ENCODE measurements around the gene NLE1. TPM values are rescaled to one million over a fixed set of nuclear protein-coding genes. Genes with fewer than 3 reads are reported as not detected.
A peak's percentile ranks its signal among the peaks of the same experiment; 100 is the strongest.
"Not testable (repeated sequence)": the region's sequence is repeated elsewhere in the genome, so short reads cannot be mapped to it uniquely, and the experiment has no call there.

The NLE1 gene
- total RNA-seq: 19.2 TPM

- DNase-seq (ENCODE audit: low spot score in 2 of 2) (peak; percentile 85 to 90), FAIRE-seq (no peak)
These were observed at the start of gene NLE1 for GRCh38 chr17:35141681-35142466. Gene NLE1 (minus strand): TSS chr17:35142303. CDS start chr17:35142275, 28 bp downstream.

DNA sequence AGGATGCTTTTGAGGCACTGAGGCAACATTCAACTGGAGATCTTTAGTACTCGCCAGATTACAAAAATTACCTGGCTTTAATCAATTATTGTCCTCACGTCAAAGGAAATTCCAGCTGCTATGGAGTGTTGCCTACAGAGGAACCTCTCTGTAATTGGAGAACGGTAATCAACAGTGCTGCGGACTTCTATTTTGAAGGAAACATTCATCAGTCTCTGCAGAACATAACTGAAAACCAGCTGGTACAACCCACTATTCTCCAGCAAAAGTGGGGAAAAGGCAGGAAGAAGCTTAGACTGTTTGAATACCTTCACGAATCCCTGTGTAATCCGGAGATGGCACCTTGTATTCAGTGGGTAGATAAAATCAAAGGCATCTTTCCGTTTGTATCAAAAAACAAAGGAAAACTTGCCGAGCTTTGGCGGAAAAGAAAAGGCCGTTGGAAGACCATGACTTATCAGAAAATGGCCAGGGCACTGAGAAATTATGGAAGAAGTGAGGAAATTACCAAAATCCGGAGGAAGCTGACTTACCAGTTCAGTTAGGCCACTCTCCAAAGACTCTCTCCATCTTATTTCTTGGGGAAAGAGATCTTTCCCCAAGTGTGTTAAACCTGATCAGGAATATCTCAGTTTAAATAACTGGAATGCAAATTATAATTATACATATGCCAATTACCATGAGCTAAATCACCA, 49.0 kb upstream of the NLE1 start:
- FAIRE-seq (no peak), DNase-seq (ENCODE audit: low spot score in 2 of 2) (no peak)

DNA sequence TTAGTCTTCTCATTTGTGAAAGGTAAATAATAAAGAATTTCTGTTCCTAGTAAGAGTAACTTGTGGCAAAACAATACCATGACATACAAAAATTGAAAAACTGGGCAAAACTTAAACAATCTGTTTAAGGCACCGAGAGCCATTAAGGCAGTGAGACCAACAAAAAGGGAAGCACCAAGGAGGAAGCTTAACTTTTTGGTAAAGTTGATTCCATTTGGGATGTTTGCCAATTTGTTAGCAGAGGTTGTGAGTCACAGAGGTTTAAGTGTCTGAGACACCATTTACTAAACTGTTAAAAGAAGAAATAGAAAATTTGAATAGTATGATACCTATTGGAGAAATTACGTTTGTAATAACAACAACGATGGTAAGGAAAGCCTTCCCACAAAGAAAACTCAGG, 47.2 kb upstream of the NLE1 start:
- FAIRE-seq (no peak), DNase-seq (ENCODE audit: low spot score in 2 of 2) (peak in 1 of 2 donors; percentile 23)

- FAIRE-seq (no peak), DNase-seq (ENCODE audit: low spot score in 2 of 2) (no peak)
These were observed 46.0 kb upstream of the NLE1 start for GRCh38 chr17:35188111-35188510.

DNA sequence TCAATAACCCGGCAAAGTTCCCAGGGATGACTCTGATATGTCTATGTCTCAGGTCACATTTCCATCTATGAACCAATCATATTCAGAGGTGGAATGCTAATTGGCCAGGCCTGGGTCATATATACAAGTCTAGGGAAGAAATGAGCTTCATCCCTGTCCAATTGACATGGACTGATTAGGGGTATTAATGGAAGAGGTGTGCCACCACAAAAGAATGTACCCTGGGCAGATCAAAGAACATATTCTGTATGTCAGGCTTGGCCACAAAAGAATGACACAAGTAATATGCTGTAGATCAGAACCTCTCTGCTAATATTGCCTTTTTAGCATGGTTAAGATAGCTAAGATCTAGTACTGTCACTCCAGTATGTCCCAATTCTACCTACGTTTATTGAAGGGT, 45.4 kb upstream of the NLE1 start:
- DNase-seq (ENCODE audit: low spot score in 2 of 2) (no peak), FAIRE-seq (no peak)

- no peak for DNase-seq (ENCODE audit: low spot score in 2 of 2)
- no peak for FAIRE-seq
These were observed 43.7 kb upstream of the NLE1 start for GRCh38 chr17:35185849-35186248.

DNA sequence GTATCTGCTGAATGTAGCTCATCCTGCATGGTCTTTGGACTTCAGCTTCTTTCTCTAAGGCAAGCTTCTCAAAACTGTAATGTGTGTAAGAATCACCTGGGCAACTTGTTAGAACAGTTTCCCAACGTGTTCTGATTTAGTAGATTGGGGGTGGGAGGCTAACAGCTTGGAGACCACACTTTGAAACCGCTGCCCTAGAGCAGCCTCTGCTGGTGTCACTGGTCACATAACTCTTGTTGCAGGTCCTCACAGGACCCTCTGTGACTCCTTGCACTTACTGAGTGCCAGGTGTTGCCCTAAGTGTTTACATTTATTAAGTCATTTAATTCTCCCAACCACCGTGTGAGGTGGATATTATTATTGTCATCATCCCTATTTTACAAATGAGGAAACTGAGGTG, 42.2 kb upstream of the NLE1 start:
- FAIRE-seq (no peak), DNase-seq (ENCODE audit: low spot score in 2 of 2) (no peak)

DNA sequence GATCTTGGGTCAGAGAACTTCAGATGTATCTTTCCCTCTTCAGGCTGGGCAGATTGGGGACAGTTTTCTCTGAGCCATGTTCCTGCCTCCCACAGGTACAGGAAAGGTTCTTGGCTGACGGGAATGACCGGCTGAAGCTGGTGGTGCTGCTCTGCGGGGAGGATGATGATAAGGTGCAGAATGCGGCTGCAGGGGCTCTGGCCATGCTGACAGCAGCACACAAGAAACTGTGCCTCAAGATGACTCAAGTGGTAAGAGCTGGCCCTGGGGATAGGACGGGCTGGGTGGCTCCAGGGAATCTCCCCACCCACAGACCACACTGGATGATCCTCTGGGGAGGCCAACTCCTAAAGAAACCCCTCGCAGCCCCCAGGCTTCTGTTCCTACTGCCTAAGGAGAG, 41.2 kb upstream of the NLE1 start:
- DNase-seq (ENCODE audit: low spot score in 2 of 2) (no peak), FAIRE-seq (no peak)

GRCh38 chr17:35179379-35179778, 37.3 kb upstream of the NLE1 start:
- not testable (repeated sequence) for DNase-seq (ENCODE audit: low spot score in 2 of 2)

GRCh38 chr17:35176897-35177296, 34.8 kb upstream of the NLE1 start:
- no peak for FAIRE-seq
- DNase-seq (ENCODE audit: low spot score in 2 of 2): no peak

More at GRCh38 chr17:35179379-35179778, 37.3 kb upstream of the NLE1 start:
- FAIRE-seq: not testable (repeated sequence)

DNA sequence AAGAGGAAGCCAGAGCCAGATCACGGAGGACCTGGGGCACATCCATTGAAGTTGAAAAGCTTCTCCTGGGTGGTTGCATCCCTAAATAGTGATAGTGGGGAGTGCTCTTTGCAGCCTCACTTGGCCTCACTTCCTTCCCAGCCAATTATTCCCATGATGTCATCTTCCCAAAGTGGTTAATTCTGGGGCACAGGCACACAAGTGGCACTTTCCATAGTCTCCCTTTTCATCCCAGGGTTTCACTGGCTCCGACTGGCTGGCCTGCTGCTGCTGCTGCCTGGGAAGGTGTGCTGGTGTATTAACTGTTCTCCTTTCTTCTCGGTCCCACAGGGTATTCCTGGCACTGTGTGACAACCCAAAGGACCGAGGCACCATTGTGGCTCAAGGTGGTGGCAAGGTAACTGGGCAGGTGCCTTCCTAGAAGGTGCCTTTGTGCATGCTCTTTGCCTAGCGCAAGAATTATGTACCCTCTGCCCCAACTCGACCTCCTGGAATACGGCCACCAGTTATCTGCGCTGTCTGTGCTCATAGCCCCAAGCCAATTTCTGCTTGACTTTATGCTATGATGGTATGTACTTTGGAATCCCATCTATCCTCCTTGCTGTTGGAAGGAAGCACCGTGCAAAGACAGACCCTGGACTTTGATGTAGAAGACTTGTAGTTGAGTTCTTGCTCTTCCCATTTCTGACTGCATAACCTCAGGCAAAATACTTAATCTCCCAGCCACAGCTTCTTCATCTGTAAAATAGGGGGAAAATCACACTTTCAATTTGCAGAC, 33.7 kb upstream of the NLE1 start:
- no peak for DNase-seq (ENCODE audit: low spot score in 2 of 2)
- no peak for FAIRE-seq

GRCh38 chr17:35174835-35175334, 32.8 kb upstream of the NLE1 start:
- FAIRE-seq (no peak), DNase-seq (ENCODE audit: low spot score in 2 of 2) (no peak)

DNA sequence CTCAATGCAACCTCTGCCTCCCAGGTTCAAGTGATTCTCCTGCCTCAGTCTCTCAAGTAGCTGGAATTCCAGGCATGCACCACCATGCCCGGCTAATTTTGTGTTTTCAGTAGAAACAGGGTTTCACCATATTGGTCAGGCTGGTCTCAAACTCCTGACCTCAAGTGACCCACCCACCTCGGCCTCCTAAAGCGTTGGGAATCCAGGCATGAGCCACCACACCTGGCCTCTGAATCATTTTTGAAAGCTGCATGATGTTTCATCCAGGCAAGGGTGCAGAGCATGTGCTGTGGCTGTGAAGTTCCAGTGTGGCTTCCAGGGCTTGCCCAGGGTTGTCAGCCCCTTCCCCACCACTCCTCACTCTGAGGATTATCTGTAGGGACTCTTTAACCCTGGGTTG, 30.2 kb upstream of the NLE1 start:
- not testable (repeated sequence) for FAIRE-seq; DNase-seq (ENCODE audit: low spot score in 2 of 2)

DNA sequence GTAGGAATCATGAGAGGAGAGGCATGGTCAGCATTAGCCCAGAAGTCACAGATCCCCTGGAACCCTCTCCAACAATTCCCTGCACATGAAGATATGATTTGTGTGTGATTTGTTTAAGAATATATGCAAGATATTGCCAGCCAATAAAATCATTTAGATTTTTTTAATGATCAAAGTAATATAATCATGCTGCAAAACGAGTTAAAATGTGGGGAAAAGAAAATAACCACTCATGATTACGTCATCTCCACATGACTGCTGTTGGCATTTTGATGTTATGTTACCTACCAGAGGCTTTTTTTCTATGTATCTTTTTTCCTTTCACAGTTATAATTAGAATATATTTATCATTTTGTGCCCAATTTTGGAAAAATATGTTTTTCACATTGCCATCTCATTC, 29.7 kb upstream of the NLE1 start:
- FAIRE-seq: no peak
- no peak for DNase-seq (ENCODE audit: low spot score in 2 of 2)

DNA sequence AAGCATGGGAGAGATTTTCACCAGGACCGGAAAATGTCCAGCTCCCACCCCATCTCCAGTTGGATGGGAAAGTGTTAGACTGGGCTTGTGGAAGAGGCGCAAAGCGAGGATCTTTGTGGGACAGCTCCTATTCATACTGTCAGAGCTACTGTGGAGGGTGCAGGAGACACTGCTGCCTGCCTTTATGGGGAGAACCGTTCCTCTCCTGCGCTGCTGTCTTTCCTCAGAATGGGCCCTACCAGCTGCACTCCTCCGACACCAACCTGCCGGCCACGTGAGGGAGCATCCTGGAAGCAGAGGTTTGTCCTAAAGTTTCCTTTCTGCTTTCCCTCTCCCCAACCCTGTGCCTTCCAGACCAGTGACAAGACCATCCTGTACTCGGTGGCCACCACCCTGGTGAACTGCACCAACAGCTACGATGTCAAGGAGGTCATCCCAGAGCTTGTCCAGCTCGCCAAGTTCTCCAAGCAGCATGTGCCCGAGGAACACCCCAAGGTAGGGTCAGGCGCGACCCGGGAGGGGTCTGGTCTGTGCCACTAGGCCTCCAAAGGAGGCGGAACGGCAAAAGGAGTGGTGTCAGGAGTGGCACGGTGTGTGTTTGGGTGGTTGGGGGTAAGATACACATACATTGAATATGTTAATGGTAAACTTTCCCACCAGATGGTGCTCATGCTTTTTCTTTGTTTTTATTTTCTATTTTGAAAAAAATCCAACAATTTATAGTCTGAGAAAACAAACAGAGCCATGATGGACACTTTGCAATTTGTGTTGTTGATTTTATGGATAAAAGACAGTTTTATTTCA, 29.1 kb upstream of the NLE1 start:
- no peak for FAIRE-seq
- no peak for DNase-seq (ENCODE audit: low spot score in 2 of 2)

DNA sequence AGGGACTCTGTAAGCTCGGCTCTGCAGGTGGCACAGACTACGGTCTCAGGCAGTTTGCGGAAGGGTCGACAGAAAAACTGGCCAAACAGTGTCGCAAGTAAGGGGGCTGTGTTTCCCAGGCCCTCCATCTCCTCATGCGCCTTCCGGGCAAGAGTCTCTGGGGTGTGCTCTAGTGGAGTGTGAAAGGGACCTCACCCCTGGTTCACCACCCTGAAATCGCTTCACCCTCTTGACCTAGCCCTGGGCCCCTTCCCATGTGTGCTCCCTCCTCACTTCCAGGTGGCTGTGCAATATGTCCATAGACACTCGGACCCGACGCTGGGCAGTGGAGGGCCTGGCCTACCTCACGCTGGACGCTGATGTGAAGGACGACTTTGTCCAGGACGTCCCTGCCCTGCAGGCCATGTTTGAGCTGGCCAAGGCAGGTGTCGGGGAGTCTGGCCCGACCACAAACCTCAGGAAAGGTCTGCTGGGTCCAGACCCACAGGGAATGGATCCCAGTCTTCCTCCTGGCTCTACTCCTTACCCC, 27.8 kb upstream of the NLE1 start:
- FAIRE-seq (no peak), DNase-seq (ENCODE audit: low spot score in 2 of 2) (no peak)

- DNase-seq (ENCODE audit: low spot score in 2 of 2): no peak
- no peak for FAIRE-seq
These were observed 25.6 kb upstream of the NLE1 start for GRCh38 chr17:35167666-35168065.

GRCh38 chr17:35167046-35167445, 24.9 kb upstream of the NLE1 start:
- DNase-seq (ENCODE audit: low spot score in 2 of 2): no peak
- FAIRE-seq: no peak

GRCh38 chr17:35166526-35166925, 24.4 kb upstream of the NLE1 start:
- no peak for FAIRE-seq
- no peak for DNase-seq (ENCODE audit: low spot score in 2 of 2)

DNA sequence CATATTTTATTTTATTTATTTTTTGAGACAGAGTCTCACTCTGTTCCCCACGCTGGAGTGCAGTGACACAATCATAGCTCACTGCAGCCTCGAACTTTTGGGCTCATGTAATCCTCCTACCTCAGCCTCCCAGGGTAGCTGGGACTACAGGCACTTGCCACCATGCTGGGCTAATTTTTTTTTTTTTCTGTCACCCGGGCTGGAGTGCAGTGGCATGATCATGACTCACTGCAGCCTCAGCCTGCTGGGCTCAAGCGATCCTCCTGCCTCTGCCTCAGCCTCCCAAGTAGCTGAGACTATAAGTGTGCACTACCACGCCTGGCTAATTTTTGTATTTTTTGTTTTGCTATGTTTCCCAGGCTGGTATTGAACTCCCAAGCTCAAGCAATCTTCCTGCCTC, 22.6 kb upstream of the NLE1 start:
- FAIRE-seq: no peak

More for the DNA sequence above, 22.6 kb upstream of the NLE1 start:
- DNase-seq (ENCODE audit: low spot score in 2 of 2): no peak

All from frontal cortex (tissue), 4 donors.